ENCODE results near the gene PLLP. TPM values are rescaled to one million over a fixed set of nuclear protein-coding genes. Genes with fewer than 3 reads are reported as not detected.

The PLLP gene
- total RNA-seq, 1 experiment from 2014 or later = not detected

- peak overlapping the region; percentile 49 for H3K9ac ChIP-seq (ENCODE audit: low read length)
- H4K20me1 ChIP-seq (ENCODE audit: insufficient read depth, low read depth, low read length) = no peaks in the 10 kb centered on the region
- H3K4me2 ChIP-seq (ENCODE audit: low read depth, low read length, poor library complexity, severe bottlenecking) = peak overlapping the region; percentile 72
- no peaks in the 10 kb centered on the region for H3K9me2 ChIP-seq (replicated peaks; ENCODE audit: insufficient read depth, low read length)
- H3K4me1 ChIP-seq (ENCODE audit: low read length) = peaks cover 32% of the 10 kb centered on the region
- peaks cover 38% of the 10 kb centered on the region for H3K36me3 ChIP-seq (ENCODE audit: insufficient read depth, low read length)
- H3K79me2 ChIP-seq (ENCODE audit: low read length) = peaks cover 5% of the 10 kb centered on the region; the same call in 1 of the 2 replicates
- no peaks in the 10 kb centered on the region for H3K27me3 ChIP-seq (ENCODE audit: low read length)
- H3K27ac ChIP-seq (ENCODE audit: low read length) = peak overlapping the region; percentile 91
- H2AFZ ChIP-seq (ENCODE audit: low read length) = no peak overlapping the region
- no peaks in the 10 kb centered on the region; the same call in 1 of the 2 replicates for H3K9me3 ChIP-seq (ENCODE audit: low read length)
- peak overlapping the region; percentile 36 for H3K4me3 ChIP-seq (ENCODE audit: low read length)
- peak; percentile 83 for DNase-seq
These were observed 49.1 kb downstream of the PLLP start for GRCh38 chr16:57235128-57236021.

GRCh38 chr16:57234707-57235092, 49.8 kb downstream of the PLLP start:
- Histone ChIP-seq H3K79me2 (ENCODE audit: low read length) (peaks cover 5% of the 10 kb centered on the region; the same call in 1 of the 2 replicates), H3K9me3 (ENCODE audit: low read length) (no peaks in the 10 kb centered on the region; the same call in 1 of the 2 replicates), H3K4me3 (ENCODE audit: low read length) (peak overlapping the region; percentile 36), H3K27ac (ENCODE audit: low read length) (peak overlapping the region; percentile 91), H3K4me1 (ENCODE audit: low read length) (peaks cover 26% of the 10 kb centered on the region), H3K36me3 (ENCODE audit: insufficient read depth, low read length) (peaks cover 40% of the 10 kb centered on the region), H3K4me2 (ENCODE audit: low read depth, low read length, poor library complexity, severe bottlenecking) (peak overlapping the region; percentile 72), H3K9ac (ENCODE audit: low read length) (peak overlapping the region; percentile 49), H4K20me1 (ENCODE audit: insufficient read depth, low read depth, low read length) (no peaks in the 10 kb centered on the region), H3K27me3 (ENCODE audit: low read length) (no peaks in the 10 kb centered on the region), H2AFZ (ENCODE audit: low read length) (no peak overlapping the region), H3K9me2 (replicated peaks; ENCODE audit: insufficient read depth, low read length) (no peaks in the 10 kb centered on the region)
- DNase-seq = no peak

DNA sequence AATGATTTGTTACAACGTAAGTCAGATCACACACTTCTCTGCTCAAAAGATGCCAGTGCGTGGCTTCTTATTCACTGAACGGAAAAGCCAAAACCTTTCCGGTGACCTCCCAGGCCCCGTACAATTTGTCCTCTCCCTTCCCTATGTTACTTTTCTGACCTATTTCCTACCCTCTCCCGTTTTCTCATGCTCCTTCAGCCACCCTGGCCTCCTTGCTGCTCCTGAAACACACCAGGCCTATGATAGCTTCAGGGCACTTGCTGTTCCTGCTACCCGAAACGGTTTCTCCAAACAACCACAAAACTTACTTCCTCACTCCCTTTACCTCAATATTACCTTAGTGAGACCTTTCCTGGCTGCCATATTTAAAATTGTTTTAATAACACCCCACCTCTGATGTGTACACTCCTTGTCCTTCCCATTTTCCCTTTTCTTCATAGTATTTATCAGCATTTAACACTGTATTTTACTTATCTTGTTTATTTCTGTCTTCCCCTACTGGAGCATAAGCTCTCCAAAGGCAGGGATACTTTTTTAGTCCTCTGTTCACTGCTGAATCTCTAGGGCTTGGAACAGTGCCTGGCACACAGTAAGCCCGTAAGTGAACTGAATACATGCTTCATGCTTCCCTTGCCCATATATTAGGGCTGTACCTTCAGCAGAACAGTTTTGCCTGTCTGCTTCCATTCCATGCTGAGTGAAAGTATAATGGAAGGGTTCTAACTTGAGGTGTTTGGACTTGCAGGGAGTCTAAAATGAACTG, 50.3 kb downstream of the PLLP start:
- no peaks in the 10 kb centered on the region for H3K27me3 ChIP-seq (ENCODE audit: low read length)
- H2AFZ ChIP-seq (ENCODE audit: low read length) = no peak overlapping the region
- H3K9me2 ChIP-seq (replicated peaks; ENCODE audit: insufficient read depth, low read length) = no peaks in the 10 kb centered on the region
- DNase-seq = no peak
- peak overlapping the region; percentile 91 for H3K27ac ChIP-seq (ENCODE audit: low read length)
- H4K20me1 ChIP-seq (ENCODE audit: insufficient read depth, low read depth, low read length) = no peaks in the 10 kb centered on the region
- peaks cover 40% of the 10 kb centered on the region for H3K36me3 ChIP-seq (ENCODE audit: insufficient read depth, low read length)
- peaks cover 26% of the 10 kb centered on the region for H3K4me1 ChIP-seq (ENCODE audit: low read length)
- H3K4me3 ChIP-seq (ENCODE audit: low read length) = peak overlapping the region; percentile 36; the same call in 1 of the 2 replicates
- peak overlapping the region; percentile 72 for H3K4me2 ChIP-seq (ENCODE audit: low read depth, low read length, poor library complexity, severe bottlenecking)
- H3K9me3 ChIP-seq (ENCODE audit: low read length) = no peaks in the 10 kb centered on the region; the same call in 1 of the 2 replicates
- H3K9ac ChIP-seq (ENCODE audit: low read length) = peak overlapping the region; percentile 49
- H3K79me2 ChIP-seq (ENCODE audit: low read length) = peaks cover 5% of the 10 kb centered on the region; the same call in 1 of the 2 replicates

- no peak overlapping the region for H3K4me3 ChIP-seq (ENCODE audit: low read length)
- H2AFZ ChIP-seq (ENCODE audit: low read length) = no peak overlapping the region
- no peak overlapping the region for H3K9ac ChIP-seq (ENCODE audit: low read length)
- H3K27ac ChIP-seq (ENCODE audit: low read length) = no peak overlapping the region
- H3K4me2 ChIP-seq (ENCODE audit: low read depth, low read length, poor library complexity, severe bottlenecking) = no peak overlapping the region
- DNase-seq = no peak
- H3K79me2 ChIP-seq (ENCODE audit: low read length) = peaks cover 5% of the 10 kb centered on the region; the same call in 1 of the 2 replicates
- H3K9me3 ChIP-seq (ENCODE audit: low read length) = no peaks in the 10 kb centered on the region; the same call in 1 of the 2 replicates
- peaks cover 49% of the 10 kb centered on the region for H3K36me3 ChIP-seq (ENCODE audit: insufficient read depth, low read length)
- no peaks in the 10 kb centered on the region for H4K20me1 ChIP-seq (ENCODE audit: insufficient read depth, low read depth, low read length)
- H3K27me3 ChIP-seq (ENCODE audit: low read length) = no peaks in the 10 kb centered on the region
- peaks cover 26% of the 10 kb centered on the region for H3K4me1 ChIP-seq (ENCODE audit: low read length)
- no peaks in the 10 kb centered on the region for H3K9me2 ChIP-seq (replicated peaks; ENCODE audit: insufficient read depth, low read length)
These were observed 52.6 kb downstream of the PLLP start for GRCh38 chr16:57231821-57232350.

- H3K27ac ChIP-seq (ENCODE audit: low read length) = no peak overlapping the region
- H2AFZ ChIP-seq (ENCODE audit: low read length) = no peak overlapping the region
- peaks cover 44% of the 10 kb centered on the region for H3K36me3 ChIP-seq (ENCODE audit: insufficient read depth, low read length)
- H3K9me2 ChIP-seq (replicated peaks; ENCODE audit: insufficient read depth, low read length) = no peaks in the 10 kb centered on the region
- DNase-seq = no peak
- no peaks in the 10 kb centered on the region for H3K27me3 ChIP-seq (ENCODE audit: low read length)
- H3K9me3 ChIP-seq (ENCODE audit: low read length) = no peaks in the 10 kb centered on the region
- no peak overlapping the region for H3K4me2 ChIP-seq (ENCODE audit: low read depth, low read length, poor library complexity, severe bottlenecking)
- H3K4me1 ChIP-seq (ENCODE audit: low read length) = peaks cover 10% of the 10 kb centered on the region
- H3K4me3 ChIP-seq (ENCODE audit: low read length) = no peak overlapping the region
- no peak overlapping the region for H3K9ac ChIP-seq (ENCODE audit: low read length)
- no peaks in the 10 kb centered on the region for H4K20me1 ChIP-seq (ENCODE audit: insufficient read depth, low read depth, low read length)
- no peaks in the 10 kb centered on the region for H3K79me2 ChIP-seq (ENCODE audit: low read length)
These were observed 55.4 kb downstream of the PLLP start for GRCh38 chr16:57229079-57229478.

- Histone ChIP-seq H3K9me3 (ENCODE audit: low read length) (no peaks in the 10 kb centered on the region), H4K20me1 (ENCODE audit: insufficient read depth, low read depth, low read length) (no peaks in the 10 kb centered on the region), H3K9me2 (replicated peaks; ENCODE audit: insufficient read depth, low read length) (no peaks in the 10 kb centered on the region), H3K4me2 (ENCODE audit: low read depth, low read length, poor library complexity, severe bottlenecking) (no peak overlapping the region), H3K27me3 (ENCODE audit: low read length) (no peaks in the 10 kb centered on the region), H3K4me3 (ENCODE audit: low read length) (no peak overlapping the region), H3K36me3 (ENCODE audit: insufficient read depth, low read length) (peaks cover 42% of the 10 kb centered on the region), H3K79me2 (ENCODE audit: low read length) (no peaks in the 10 kb centered on the region), H3K4me1 (ENCODE audit: low read length) (peaks cover 5% of the 10 kb centered on the region; the same call in 1 of the 2 replicates), H3K9ac (ENCODE audit: low read length) (no peak overlapping the region), H3K27ac (ENCODE audit: low read length) (no peak overlapping the region), H2AFZ (ENCODE audit: low read length) (no peak overlapping the region)
- no peak for DNase-seq
These were observed 57.5 kb downstream of the PLLP start for GRCh38 chr16:57226701-57227621.

DNA sequence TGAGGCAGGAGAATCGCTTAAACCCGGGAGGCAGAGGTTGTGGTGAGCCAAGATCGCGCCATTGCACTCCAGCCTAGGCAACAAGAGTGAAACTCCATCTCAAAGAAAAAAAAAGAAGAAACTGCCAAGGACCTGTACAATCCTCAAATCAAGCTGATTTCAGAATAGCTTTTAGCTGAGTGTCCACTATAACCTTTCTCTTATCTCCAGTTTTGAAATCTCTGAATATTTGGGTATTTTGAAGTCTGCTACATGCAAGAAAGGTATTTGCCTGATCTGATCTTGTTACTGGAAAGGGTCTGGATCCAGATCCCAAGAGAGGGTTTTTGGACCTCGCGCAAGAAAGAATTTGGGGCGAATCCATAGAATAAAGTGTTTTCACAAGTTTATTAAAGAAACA, 58.5 kb downstream of the PLLP start:
- Histone ChIP-seq H2AFZ (ENCODE audit: low read length) (no peak overlapping the region), H3K27ac (ENCODE audit: low read length) (no peak overlapping the region), H3K4me1 (ENCODE audit: low read length) (peaks cover 5% of the 10 kb centered on the region; the same call in 1 of the 2 replicates), H3K9me2 (replicated peaks; ENCODE audit: insufficient read depth, low read length) (no peaks in the 10 kb centered on the region), H3K9me3 (ENCODE audit: low read length) (no peaks in the 10 kb centered on the region), H3K4me3 (ENCODE audit: low read length) (no peak overlapping the region), H4K20me1 (ENCODE audit: insufficient read depth, low read depth, low read length) (no peaks in the 10 kb centered on the region), H3K9ac (ENCODE audit: low read length) (no peak overlapping the region), H3K79me2 (ENCODE audit: low read length) (no peaks in the 10 kb centered on the region), H3K36me3 (ENCODE audit: insufficient read depth, low read length) (peaks cover 46% of the 10 kb centered on the region; the same call in 1 of the 2 replicates), H3K4me2 (ENCODE audit: low read depth, low read length, poor library complexity, severe bottlenecking) (no peak overlapping the region), H3K27me3 (ENCODE audit: low read length) (no peaks in the 10 kb centered on the region)
- no peak for DNase-seq

Measured in Karpas-422 (cell line).